Ovary (tissue), 9 donors: Measurements from ENCODE around the gene POLN. TPM values are rescaled to one million over a fixed set of nuclear protein-coding genes. Genes with fewer than 3 reads are reported as not detected.
A peak's percentile ranks its signal among the peaks of the same experiment; 100 is the strongest.

Experiments
- DNase-seq, 5 donors: peaks; one replicate each; pipeline ENCODE4 v3.0.0-alpha.2; 2019 to 2020
- H3K27ac ChIP-seq, 2 donors: fragments of 200-600 bp; one replicate each; pipeline versions ENCODE4 v1.5.1 to v1.8.0; 2019 to 2022
- H3K27me3 ChIP-seq: fragments of 200-600 bp; one replicate; pipeline ENCODE4 v1.8.0; 2022
- H3K36me3 ChIP-seq: fragments of 200-600 bp; sonication (generic); one replicate; pipeline ENCODE4 v1.5.1; 2019
- H3K4me1 ChIP-seq: one replicate; pipeline ENCODE4 v1.8.1; 2013; ENCODE audit warnings: mild to moderate bottlenecking, moderate library complexity; ENCODE audit not compliant: insufficient read depth
- H3K4me3 ChIP-seq: fragments of 200-600 bp; sonication (generic); one replicate; pipeline ENCODE4 v1.5.1; 2017
- H3K9me3 ChIP-seq, 2 donors: fragments of 200-600 bp in 1 of 2; sonication (generic) in 1 of 2; one replicate each; pipeline versions ENCODE4 v1.5.1 to v1.8.1; 2013 to 2019; ENCODE audit warnings: mild to moderate bottlenecking in 1 of 2, moderate library complexity in 1 of 2
- EP300 ChIP-seq: sonication (generic); formaldehyde crosslinking; IDR thresholded peaks from one replicate; pipeline ENCODE4 v1.6.1; 2017; ENCODE audit warnings: antibody characterized with exemption
- POLR2A ChIP-seq: fragments of 450-650 bp; IDR thresholded peaks from one replicate; pipeline ENCODE4 v1.6.1; 2017; ENCODE audit warnings: antibody characterized with exemption, mild to moderate bottlenecking, moderate library complexity
- WGBS, 3 donors: extraction: QIAGEN DNeasy Blood & Tissue Kit in 1 of 3; methylation state at CpG; one replicate each; pipeline versions ENCODE4 v1.1.5 to v1.1.7; 2013 to 2017; 5-methylcytosine and 5-hydroxymethylcytosine counted together
- intact Hi-C, 4 donors: fragments of 100-400 bp; cut with DNase I; formaldehyde crosslinking; loops; one replicate each; pipeline versions ENCODE4 v1.11.0 to v1.15.1; 2022 to 2023
- polyA plus RNA-seq, 2 donors: library from polyadenylated mRNA; stranded (reverse); fragments of 200-250 nt in 1 of 2; fragments of 350-450 nt in 1 of 2; fragmentation: Illumina TruSeq in 1 of 2; extraction: RNeasy Lipid Tissue Mini Kit (QIAGEN cat#74804) in 1 of 2; gene quantifications; one replicate each; pipeline ENCODE4 v1.2.3, GENCODE V29; 2013 to 2014
- total RNA-seq, 7 donors: library from RNA; depleted of rRNA in 2 of 7; stranded (reverse); fragments of >200 nt in 2 of 7; fragmentation: NEBNext Ultra II Directional in 3 of 7; extraction: Animal tissue kit (Norgen Biotek cat#: 25700) in 3 of 7; gene quantifications; one replicate each; pipeline versions ENCODE4 v1.1.0 to v1.2.4, GENCODE V29; 2016 to 2023
- TF ChIP-seq, protein P1 (sequence below), 3 donors: fragments of 450-650 bp in 2 of 3; fragments of 200-600 bp in 1 of 3; IDR thresholded peaks; one replicate each; pipeline versions ENCODE4 v1.5.1 to v1.8.0; 2016 to 2022; ENCODE audit warnings: antibody characterized with exemption in 3 of 3, mild to moderate bottlenecking in 1 of 3
- donor health status: DM: no; HTN: no; CAD: no; lungs with moderate emphysema.
- donor health status: DM: no; HTN: no; CAD: no.
- donor health status: Bipolar disorder and iron deficiency.
- donor health status: DM: yes; HTN: yes; CAD: no.
- donor health status: DM: no; HTN: no; CAD: no.
- donor health status: DM: yes; HTN: yes; CAD: no.

POLN gene
- total and polyA plus RNA-seq, 9 donors = 0.95 to 11.4 (median 3.1) TPM

DNA sequence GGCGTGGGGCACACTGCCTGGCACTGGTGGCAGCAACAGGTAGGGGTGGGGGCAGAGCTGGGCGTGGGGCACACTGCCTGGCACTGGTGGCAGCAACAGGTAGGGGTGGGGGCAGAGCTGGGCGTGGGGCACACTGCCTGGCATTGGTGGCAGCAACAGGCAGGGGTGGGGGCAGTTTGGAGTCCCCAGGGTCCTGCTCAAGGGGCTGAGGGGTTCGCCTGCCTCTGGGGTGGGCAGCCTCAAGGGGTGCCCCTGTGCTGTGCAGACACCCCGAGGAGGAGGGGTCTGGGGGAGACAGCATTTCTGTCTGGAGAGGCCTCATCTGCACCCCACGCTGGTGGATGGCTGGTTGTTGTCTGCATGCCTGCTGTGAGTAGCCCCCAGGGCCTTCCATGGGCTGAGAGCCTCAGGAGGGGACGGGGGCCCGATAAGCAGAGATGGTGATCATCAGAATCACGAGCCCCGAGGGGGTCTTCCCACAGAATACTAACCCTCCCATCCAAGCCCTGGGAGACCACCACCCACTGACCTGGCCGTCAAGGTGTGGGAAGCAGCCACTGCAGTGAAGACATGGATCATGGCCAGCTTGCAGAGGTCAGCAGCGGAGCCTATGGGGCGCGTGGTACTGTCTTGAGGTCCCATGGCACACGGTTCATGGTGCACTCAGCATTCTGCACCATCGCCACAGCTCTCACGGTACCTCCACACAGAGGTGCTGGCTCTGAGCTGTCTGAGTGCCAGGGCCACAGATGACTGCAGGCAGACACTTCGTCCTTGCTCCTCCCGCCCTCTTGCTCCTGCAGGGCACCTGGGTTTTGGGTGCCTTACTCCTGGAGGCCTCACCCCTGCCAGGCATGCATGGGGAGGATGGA, 161.3 kb downstream of the POLN start:
- no peaks in the 10 kb centered on the region for H3K36me3 ChIP-seq
- intact Hi-C loops = no loop called here
- H3K27me3 ChIP-seq = no peaks in the 10 kb centered on the region
- no peaks in the 10 kb centered on the region for H3K4me1 ChIP-seq
- H3K4me3 ChIP-seq = no peak overlapping the region
- peak in 2 of 5 donors; percentile 11 to 12 for DNase-seq
- TF ChIP-seq, protein P1, sequence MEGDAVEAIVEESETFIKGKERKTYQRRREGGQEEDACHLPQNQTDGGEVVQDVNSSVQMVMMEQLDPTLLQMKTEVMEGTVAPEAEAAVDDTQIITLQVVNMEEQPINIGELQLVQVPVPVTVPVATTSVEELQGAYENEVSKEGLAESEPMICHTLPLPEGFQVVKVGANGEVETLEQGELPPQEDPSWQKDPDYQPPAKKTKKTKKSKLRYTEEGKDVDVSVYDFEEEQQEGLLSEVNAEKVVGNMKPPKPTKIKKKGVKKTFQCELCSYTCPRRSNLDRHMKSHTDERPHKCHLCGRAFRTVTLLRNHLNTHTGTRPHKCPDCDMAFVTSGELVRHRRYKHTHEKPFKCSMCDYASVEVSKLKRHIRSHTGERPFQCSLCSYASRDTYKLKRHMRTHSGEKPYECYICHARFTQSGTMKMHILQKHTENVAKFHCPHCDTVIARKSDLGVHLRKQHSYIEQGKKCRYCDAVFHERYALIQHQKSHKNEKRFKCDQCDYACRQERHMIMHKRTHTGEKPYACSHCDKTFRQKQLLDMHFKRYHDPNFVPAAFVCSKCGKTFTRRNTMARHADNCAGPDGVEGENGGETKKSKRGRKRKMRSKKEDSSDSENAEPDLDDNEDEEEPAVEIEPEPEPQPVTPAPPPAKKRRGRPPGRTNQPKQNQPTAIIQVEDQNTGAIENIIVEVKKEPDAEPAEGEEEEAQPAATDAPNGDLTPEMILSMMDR (IDR thresholded peaks at IDR 0.05) = no peak
- TF ChIP-seq EP300 (no peak), POLR2A (no peak)
- no peak overlapping the region for H3K27ac ChIP-seq
- 90 to 93% (median 92%) methylated on average over 19 of the region's 19 CpGs for WGBS, 3 donors
- no peaks in the 10 kb centered on the region for H3K9me3 ChIP-seq

DNA sequence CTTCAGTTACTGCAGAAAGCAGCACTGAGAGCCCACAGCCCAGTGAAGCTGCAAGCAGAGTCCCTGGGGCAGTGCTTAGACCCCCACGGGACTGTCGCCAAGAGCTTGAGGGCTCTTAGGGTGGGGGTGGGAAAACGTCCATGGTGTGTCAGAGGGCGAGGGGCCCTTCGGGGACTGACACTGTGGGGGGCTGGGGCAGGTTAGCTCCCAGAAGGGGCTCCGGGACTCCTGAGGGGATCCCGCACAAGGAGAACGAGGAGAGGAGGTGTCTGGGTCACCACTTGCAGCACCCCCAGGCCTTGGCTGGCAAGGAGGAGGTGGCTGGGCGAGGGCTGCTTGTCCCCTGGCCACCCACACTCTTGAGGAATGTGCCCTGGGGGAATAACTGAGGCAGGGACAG, 162.0 kb downstream of the POLN start:
- WGBS, 3 donors = 88 to 93% (median 92%) methylated on average over 9 of the region's 9 CpGs

DNA sequence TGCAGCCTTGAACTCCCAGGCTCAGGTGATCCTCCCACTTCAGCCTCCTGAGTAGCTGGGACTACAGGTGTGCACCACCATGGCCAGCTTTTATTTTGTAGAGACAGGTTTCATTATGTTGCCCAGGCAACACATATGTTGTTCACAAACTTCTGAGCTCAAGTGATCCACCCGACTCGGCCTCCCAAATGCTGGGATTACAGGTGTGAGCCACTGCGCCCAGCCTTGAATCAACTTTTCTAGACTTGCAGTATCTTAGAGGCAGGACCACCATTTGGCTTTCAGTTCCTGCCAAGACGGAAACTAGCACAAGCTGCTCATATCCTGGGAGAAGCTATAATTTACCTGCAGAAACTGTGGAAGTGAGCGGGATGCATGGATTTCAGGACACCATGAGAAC, 162.9 kb downstream of the POLN start:
- H3K4me3 ChIP-seq = no peak overlapping the region
- WGBS, 3 donors = 93 to 95% (median 93%) methylated on average over 5 of the region's 5 CpGs
- peak in 2 of 5 donors; percentile 1 to 6 for DNase-seq
- no peaks in the 10 kb centered on the region for H3K9me3 ChIP-seq
- TF ChIP-seq POLR2A (no peak), EP300 (no peak)
- TF ChIP-seq, protein P1 (IDR thresholded peaks at IDR 0.05) = no peak
- no peaks in the 10 kb centered on the region for H3K4me1 ChIP-seq
- no peaks in the 10 kb centered on the region for H3K27me3 ChIP-seq
- H3K27ac ChIP-seq = no peak overlapping the region
- H3K36me3 ChIP-seq = no peaks in the 10 kb centered on the region
- intact Hi-C loops = no loop called here

More for the DNA sequence above, 162.0 kb downstream of the POLN start:
- Histone ChIP-seq H3K27ac (no peak overlapping the region), H3K4me1 (no peaks in the 10 kb centered on the region), H3K4me3 (no peak overlapping the region), H3K36me3 (no peaks in the 10 kb centered on the region), H3K9me3 (no peaks in the 10 kb centered on the region), H3K27me3 (no peaks in the 10 kb centered on the region)
- intact Hi-C loops = no loop called here
- peak in 2 of 5 donors; percentile 8 to 9 for DNase-seq
- TF ChIP-seq, protein P1 (IDR thresholded peaks at IDR 0.05) = no peak
- TF ChIP-seq EP300 (no peak), POLR2A (no peak)

DNA sequence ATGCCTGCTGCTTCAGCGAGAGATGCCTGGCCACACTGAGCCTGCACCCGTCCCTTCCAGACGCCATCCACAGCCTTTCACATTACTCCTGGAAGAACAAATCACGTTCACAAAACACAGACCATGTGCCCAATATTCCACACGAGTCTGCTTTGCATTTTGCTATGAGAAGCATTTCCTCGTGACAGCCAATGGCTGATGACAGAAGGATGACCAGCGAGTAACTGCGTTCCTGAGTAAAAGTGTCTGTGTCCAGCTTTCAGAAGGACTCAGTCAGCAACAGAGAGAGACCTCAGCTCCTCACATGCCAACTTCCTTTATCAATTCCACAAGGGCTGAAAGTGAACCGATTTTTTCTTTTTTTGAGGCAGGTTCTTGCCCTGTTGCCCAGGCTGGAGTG, 163.3 kb downstream of the POLN start:
- 79% methylated on average over 9 of the region's 9 CpGs for WGBS, 3 donors
- Histone ChIP-seq H3K4me3 (no peak overlapping the region), H3K9me3 (no peaks in the 10 kb centered on the region), H3K4me1 (no peaks in the 10 kb centered on the region), H3K36me3 (no peaks in the 10 kb centered on the region), H3K27me3 (no peaks in the 10 kb centered on the region), H3K27ac (no peak overlapping the region)
- intact Hi-C loops = no loop called here
- DNase-seq = peak in 2 of 5 donors; percentile 1 to 9
- TF ChIP-seq POLR2A (no peak), EP300 (no peak)
- TF ChIP-seq, protein P1 (IDR thresholded peaks at IDR 0.05) = no peak
